Astrocyte (in vitro differentiated cells and primary cell): Measurements from ENCODE around the gene MPEG1. TPM values are rescaled to one million over a fixed set of nuclear protein-coding genes. Genes with fewer than 3 reads are reported as not detected.

Experiments used
- DNase-seq: peaks from one replicate; pipeline ENCODE4 v3.0.0-alpha.2; 2010; ENCODE audit warnings: low read depth
- FAIRE-seq: peaks from 2 replicates; lab custom pipeline; 2011; peaks lifted over from hg19 to GRCh38; lab: Jason Lieb, UNC
- H2AFZ ChIP-seq: 2 replicates; pipeline ENCODE4 v1.6.0; 2012; ENCODE audit warnings: low read depth, low read length, inconsistent platforms
- H3K27ac ChIP-seq: 2 replicates; pipeline ENCODE4 v1.5.1; 2011; ENCODE audit warnings: low read depth, low read length, inconsistent platforms
- H3K27me3 ChIP-seq: 2 replicates; pipeline ENCODE4 v1.6.0; 2011; ENCODE audit warnings: low read length, inconsistent platforms; ENCODE audit not compliant: insufficient read depth
- H3K36me3 ChIP-seq: 2 replicates; pipeline ENCODE4 v1.5.1; 2011; ENCODE audit warnings: low read length, inconsistent platforms; ENCODE audit not compliant: insufficient read depth
- H3K4me1 ChIP-seq: 2 replicates; pipeline ENCODE4 v1.5.1; 2011; ENCODE audit warnings: low read length, inconsistent platforms; ENCODE audit not compliant: insufficient read depth
- H3K4me2 ChIP-seq: 2 replicates; pipeline ENCODE4 v1.6.0; 2012; ENCODE audit warnings: low read length, inconsistent platforms
- H3K4me3 ChIP-seq: 2 replicates; pipeline ENCODE4 v1.5.1; 2011; ENCODE audit warnings: low read depth, mild to moderate bottlenecking, low read length, inconsistent platforms; ENCODE audit not compliant: insufficient read depth
- H3K79me2 ChIP-seq: 2 replicates; pipeline ENCODE4 v1.6.0; 2012; ENCODE audit warnings: mild to moderate bottlenecking, low read length, inconsistent platforms; ENCODE audit not compliant: insufficient read depth
- H3K9ac ChIP-seq: 2 replicates; pipeline ENCODE4 v1.6.0; 2012; ENCODE audit warnings: mild to moderate bottlenecking, low read length, inconsistent platforms
- H3K9me3 ChIP-seq: 2 replicates; pipeline ENCODE4 v1.5.1; 2012; ENCODE audit warnings: low read depth, mild to moderate bottlenecking, low read length, inconsistent platforms; ENCODE audit not compliant: insufficient read depth
- H4K20me1 ChIP-seq: 2 replicates; pipeline ENCODE4 v1.6.0; 2012; ENCODE audit warnings: low read length, inconsistent platforms; ENCODE audit not compliant: insufficient read depth
- H3K27ac Mint-ChIP-seq: one replicate; pipeline ENCODE4 v1.8.0; 2021; ENCODE audit warnings: mild to moderate bottlenecking, mixed read lengths; ENCODE audit not compliant: unreplicated experiment
- H3K27me3 Mint-ChIP-seq: one replicate; pipeline ENCODE4 v1.8.0; 2021; ENCODE audit warnings: low read depth, mixed read lengths; ENCODE audit not compliant: unreplicated experiment
- H3K36me3 Mint-ChIP-seq: one replicate; pipeline ENCODE4 v1.8.0; 2021; ENCODE audit warnings: low read depth, mixed read lengths; ENCODE audit not compliant: unreplicated experiment
- H3K4me1 Mint-ChIP-seq: one replicate; pipeline ENCODE4 v1.8.0; 2021; ENCODE audit warnings: low read depth, mixed read lengths; ENCODE audit not compliant: unreplicated experiment
- H3K4me3 Mint-ChIP-seq: one replicate; pipeline ENCODE4 v1.8.0; 2021; ENCODE audit warnings: mild to moderate bottlenecking, moderate library complexity, mixed read lengths; ENCODE audit not compliant: unreplicated experiment
- H3K9me3 Mint-ChIP-seq: one replicate; pipeline ENCODE4 v1.8.0; 2021; ENCODE audit warnings: mild to moderate bottlenecking, mixed read lengths; ENCODE audit not compliant: unreplicated experiment
- EZH2 ChIP-seq: IDR thresholded peaks from 2 replicates; pipeline ENCODE4 v1.6.1; 2012; ENCODE audit warnings: mild to moderate bottlenecking, low read length, inconsistent platforms; ENCODE audit not compliant: insufficient read depth
- total RNA-seq: library from RNA; stranded (reverse); gene quantifications from 2 replicates; pipeline ENCODE4 v1.2.1, GENCODE V29; 2021
- TF ChIP-seq, protein P1 (sequence below): IDR thresholded peaks from 2 replicates; pipeline ENCODE4 v1.5.1; 2011; ENCODE audit warnings: low read depth, mild to moderate bottlenecking, inconsistent platforms, low read length, moderate library complexity; ENCODE audit not compliant: insufficient read depth

Gene MPEG1
- total RNA-seq, 1 donor from 2014 or later, result not detected

GRCh38 chr11:59204746-59205145 is 8.0 kb downstream of the MPEG1 start:
- H3K4me2 ChIP-seq, result no peak overlapping the region
- H3K4me1 Mint-ChIP-seq, result peaks cover 38% of the 10 kb centered on the region
- no peak overlapping the region for H3K27ac ChIP-seq
- H3K4me3 Mint-ChIP-seq, result no peak overlapping the region
- DNase-seq, result no peak
- peaks cover 38% of the 10 kb centered on the region for H3K36me3 Mint-ChIP-seq
- H3K4me3 ChIP-seq, result no peak overlapping the region
- peak overlapping the region; percentile 72 for H3K27ac Mint-ChIP-seq
- no peak overlapping the region for H3K9ac ChIP-seq
- no peaks in the 10 kb centered on the region for H3K9me3 ChIP-seq
- no peaks in the 10 kb centered on the region for H3K79me2 ChIP-seq
- no peak for FAIRE-seq
- H3K27me3 Mint-ChIP-seq, result no peaks in the 10 kb centered on the region
- H4K20me1 ChIP-seq, result no peaks in the 10 kb centered on the region
- no peak for TF ChIP-seq EZH2
- TF ChIP-seq, protein P1, sequence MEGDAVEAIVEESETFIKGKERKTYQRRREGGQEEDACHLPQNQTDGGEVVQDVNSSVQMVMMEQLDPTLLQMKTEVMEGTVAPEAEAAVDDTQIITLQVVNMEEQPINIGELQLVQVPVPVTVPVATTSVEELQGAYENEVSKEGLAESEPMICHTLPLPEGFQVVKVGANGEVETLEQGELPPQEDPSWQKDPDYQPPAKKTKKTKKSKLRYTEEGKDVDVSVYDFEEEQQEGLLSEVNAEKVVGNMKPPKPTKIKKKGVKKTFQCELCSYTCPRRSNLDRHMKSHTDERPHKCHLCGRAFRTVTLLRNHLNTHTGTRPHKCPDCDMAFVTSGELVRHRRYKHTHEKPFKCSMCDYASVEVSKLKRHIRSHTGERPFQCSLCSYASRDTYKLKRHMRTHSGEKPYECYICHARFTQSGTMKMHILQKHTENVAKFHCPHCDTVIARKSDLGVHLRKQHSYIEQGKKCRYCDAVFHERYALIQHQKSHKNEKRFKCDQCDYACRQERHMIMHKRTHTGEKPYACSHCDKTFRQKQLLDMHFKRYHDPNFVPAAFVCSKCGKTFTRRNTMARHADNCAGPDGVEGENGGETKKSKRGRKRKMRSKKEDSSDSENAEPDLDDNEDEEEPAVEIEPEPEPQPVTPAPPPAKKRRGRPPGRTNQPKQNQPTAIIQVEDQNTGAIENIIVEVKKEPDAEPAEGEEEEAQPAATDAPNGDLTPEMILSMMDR, result no peak
- H3K9me3 Mint-ChIP-seq, result peaks cover 2% of the 10 kb centered on the region
- H3K27me3 ChIP-seq, result peaks cover 21% of the 10 kb centered on the region
- peaks cover 20% of the 10 kb centered on the region for H3K4me1 ChIP-seq
- H3K36me3 ChIP-seq, result no peaks in the 10 kb centered on the region
- no peak overlapping the region for H2AFZ ChIP-seq

DNA sequence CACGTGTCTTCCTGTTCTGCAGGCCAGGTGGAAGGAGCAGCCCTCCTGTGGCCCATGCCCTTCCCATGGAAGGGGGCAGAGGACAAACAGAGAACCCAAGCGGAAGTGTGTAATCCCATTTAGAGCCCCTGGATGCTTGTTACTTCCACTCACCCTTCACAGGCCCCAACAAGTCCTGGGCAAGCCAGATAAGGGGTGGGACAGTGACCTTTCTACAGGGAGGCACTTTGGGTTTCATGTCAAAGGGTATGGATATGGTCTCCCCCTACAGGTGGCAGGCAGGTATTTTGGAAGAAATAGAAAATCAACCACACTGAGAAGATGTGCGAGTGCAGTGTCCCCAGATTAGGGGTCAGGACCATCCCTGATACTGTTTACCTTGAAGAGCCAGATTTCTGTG is 11.4 kb downstream of the MPEG1 start:
- H2AFZ ChIP-seq, result no peak overlapping the region
- Mint-ChIP-seq H3K4me1 (peaks cover 21% of the 10 kb centered on the region), H3K27me3 (no peaks in the 10 kb centered on the region), H3K27ac (no peak overlapping the region), H3K36me3 (peaks cover 47% of the 10 kb centered on the region), H3K4me3 (no peak overlapping the region), H3K9me3 (peaks cover 5% of the 10 kb centered on the region)
- no peak overlapping the region for H3K4me2 ChIP-seq
- FAIRE-seq (no peak), DNase-seq (no peak)
- TF ChIP-seq, protein P1, result no peak
- no peak for TF ChIP-seq EZH2
- no peak overlapping the region for H3K27ac ChIP-seq
- H3K9me3 ChIP-seq, result no peaks in the 10 kb centered on the region
- peaks cover 7% of the 10 kb centered on the region for H3K4me1 ChIP-seq
- no peaks in the 10 kb centered on the region for H3K36me3 ChIP-seq
- H3K79me2 ChIP-seq, result no peaks in the 10 kb centered on the region
- no peak overlapping the region for H3K9ac ChIP-seq
- H3K27me3 ChIP-seq, result peaks cover 22% of the 10 kb centered on the region
- H3K4me3 ChIP-seq, result no peak overlapping the region
- no peaks in the 10 kb centered on the region for H4K20me1 ChIP-seq

GRCh38 chr11:59200423-59200746 is 12.3 kb downstream of the MPEG1 start:
- no peak overlapping the region for H3K9ac ChIP-seq
- H3K9me3 ChIP-seq, result no peaks in the 10 kb centered on the region
- H3K4me1 ChIP-seq, result peaks cover 7% of the 10 kb centered on the region
- no peaks in the 10 kb centered on the region for H4K20me1 ChIP-seq
- no peaks in the 10 kb centered on the region for H3K79me2 ChIP-seq
- DNase-seq (no peak), FAIRE-seq (no peak)
- H3K4me3 ChIP-seq, result no peak overlapping the region
- Mint-ChIP-seq H3K4me1 (peaks cover 20% of the 10 kb centered on the region), H3K27ac (no peak overlapping the region), H3K9me3 (peaks cover 9% of the 10 kb centered on the region), H3K36me3 (peaks cover 50% of the 10 kb centered on the region), H3K27me3 (no peaks in the 10 kb centered on the region), H3K4me3 (no peak overlapping the region)
- peaks cover 17% of the 10 kb centered on the region for H3K27me3 ChIP-seq
- TF ChIP-seq, protein P1, result no peak
- no peak for TF ChIP-seq EZH2
- no peak overlapping the region for H3K27ac ChIP-seq
- H2AFZ ChIP-seq, result no peak overlapping the region
- H3K36me3 ChIP-seq, result no peaks in the 10 kb centered on the region
- no peak overlapping the region for H3K4me2 ChIP-seq
